Measurements from ENCODE around the gene MCM7. TPM values are rescaled to one million over a fixed set of nuclear protein-coding genes. Genes with fewer than 3 reads are reported as not detected.

Gene MCM7
- total and polyA plus RNA-seq, 2 of the 13 experiments (the other 11 are each of a cell fraction or from before 2014, with no cell fraction given) = 84.5 to 214 TPM

DNA sequence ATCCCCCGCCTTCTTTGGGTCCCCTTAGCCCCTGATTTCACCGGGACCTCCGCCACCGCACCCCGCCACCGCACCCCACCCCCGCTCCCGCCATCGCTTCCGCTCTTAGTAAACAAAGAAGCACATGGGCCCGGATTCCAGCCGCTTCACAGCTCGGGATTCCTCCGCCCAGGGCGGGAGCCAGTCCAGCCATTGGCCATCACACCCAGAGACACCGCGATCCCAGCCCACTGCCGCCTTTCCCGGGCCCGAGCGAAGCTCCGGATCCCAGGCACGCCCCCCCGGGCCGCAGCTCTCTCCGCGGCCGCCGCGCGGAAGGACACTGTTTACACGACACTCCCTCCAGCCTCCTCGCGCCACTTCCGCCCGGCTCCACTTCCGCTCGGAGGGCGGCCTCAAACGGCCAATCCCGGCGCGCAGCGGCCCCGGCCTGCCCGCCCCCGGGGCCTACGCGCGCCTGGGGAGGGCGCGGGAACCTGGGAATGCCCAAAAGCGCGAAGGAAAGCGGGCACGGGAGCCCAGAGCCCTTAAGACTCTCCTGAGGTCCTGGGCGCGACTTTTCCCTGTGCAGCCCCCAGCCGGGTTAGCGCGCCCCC is 679 bp downstream of the MCM7 start (continued):
- TF ChIP-seq, protein P1, sequence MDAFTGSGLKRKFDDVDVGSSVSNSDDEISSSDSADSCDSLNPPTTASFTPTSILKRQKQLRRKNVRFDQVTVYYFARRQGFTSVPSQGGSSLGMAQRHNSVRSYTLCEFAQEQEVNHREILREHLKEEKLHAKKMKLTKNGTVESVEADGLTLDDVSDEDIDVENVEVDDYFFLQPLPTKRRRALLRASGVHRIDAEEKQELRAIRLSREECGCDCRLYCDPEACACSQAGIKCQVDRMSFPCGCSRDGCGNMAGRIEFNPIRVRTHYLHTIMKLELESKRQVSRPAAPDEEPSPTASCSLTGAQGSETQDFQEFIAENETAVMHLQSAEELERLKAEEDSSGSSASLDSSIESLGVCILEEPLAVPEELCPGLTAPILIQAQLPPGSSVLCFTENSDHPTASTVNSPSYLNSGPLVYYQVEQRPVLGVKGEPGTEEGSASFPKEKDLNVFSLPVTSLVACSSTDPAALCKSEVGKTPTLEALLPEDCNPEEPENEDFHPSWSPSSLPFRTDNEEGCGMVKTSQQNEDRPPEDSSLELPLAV (CRISPR knock-in tag; conservative IDR thresholded peaks at IDR 0.05; ENCODE audit: low read depth) = no peak
- TF ChIP-seq ZSCAN25 (CRISPR knock-in tag; IDR thresholded peaks at IDR 0.05) (peak; percentile 45; the same call in 1 of the 2 replicates), ZHX1 (CRISPR knock-in tag; IDR thresholded peaks at IDR 0.05; ENCODE audit: low read depth) (no peak), STAT6 (CRISPR knock-in tag; IDR thresholded peaks at IDR 0.05; ENCODE audit: borderline replicate concordance) (0 out of 2 replicates have a peak, but pooled peaks have one; percentile 17), HNF4A (CRISPR knock-in tag; IDR thresholded peaks at IDR 0.05) (no peak), AGO2 (optimal IDR thresholded peaks at IDR 0.05; ENCODE audit: low read depth, low read length) (no peak), SP1 (IDR thresholded peaks at IDR 0.05) (no peak), SP1 (CRISPR knock-in tag; IDR thresholded peaks at IDR 0.05) (peak; percentile 79), ZZZ3 (CRISPR knock-in tag; IDR thresholded peaks at IDR 0.05; ENCODE audit: borderline replicate concordance) (peak; percentile 87; the same call in 1 of the 2 replicates), WIZ (CRISPR knock-in tag; IDR thresholded peaks at IDR 0.05) (0 out of 2 replicates have a peak, but pooled peaks have one; percentile 60), ELF1 (CRISPR knock-in tag; IDR thresholded peaks at IDR 0.05) (peak; percentile 83), ZMAT5 (CRISPR knock-in tag; IDR thresholded peaks at IDR 0.05; ENCODE audit: borderline replicate concordance, low read depth) (no peak), ZNF263 (CRISPR knock-in tag; IDR thresholded peaks at IDR 0.05) (no peak), PITX1 (CRISPR knock-in tag; IDR thresholded peaks at IDR 0.05) (peak; percentile 73; the same call in 1 of the 2 replicates), SOX5 (CRISPR knock-in tag; IDR thresholded peaks at IDR 0.05; ENCODE audit: borderline replicate concordance) (peak; percentile 47; the same call in 1 of the 2 replicates)
- TF ChIP-seq, protein P2, sequence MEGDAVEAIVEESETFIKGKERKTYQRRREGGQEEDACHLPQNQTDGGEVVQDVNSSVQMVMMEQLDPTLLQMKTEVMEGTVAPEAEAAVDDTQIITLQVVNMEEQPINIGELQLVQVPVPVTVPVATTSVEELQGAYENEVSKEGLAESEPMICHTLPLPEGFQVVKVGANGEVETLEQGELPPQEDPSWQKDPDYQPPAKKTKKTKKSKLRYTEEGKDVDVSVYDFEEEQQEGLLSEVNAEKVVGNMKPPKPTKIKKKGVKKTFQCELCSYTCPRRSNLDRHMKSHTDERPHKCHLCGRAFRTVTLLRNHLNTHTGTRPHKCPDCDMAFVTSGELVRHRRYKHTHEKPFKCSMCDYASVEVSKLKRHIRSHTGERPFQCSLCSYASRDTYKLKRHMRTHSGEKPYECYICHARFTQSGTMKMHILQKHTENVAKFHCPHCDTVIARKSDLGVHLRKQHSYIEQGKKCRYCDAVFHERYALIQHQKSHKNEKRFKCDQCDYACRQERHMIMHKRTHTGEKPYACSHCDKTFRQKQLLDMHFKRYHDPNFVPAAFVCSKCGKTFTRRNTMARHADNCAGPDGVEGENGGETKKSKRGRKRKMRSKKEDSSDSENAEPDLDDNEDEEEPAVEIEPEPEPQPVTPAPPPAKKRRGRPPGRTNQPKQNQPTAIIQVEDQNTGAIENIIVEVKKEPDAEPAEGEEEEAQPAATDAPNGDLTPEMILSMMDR (CRISPR knock-in tag; IDR thresholded peaks at IDR 0.05) = no peak
- TF ChIP-seq, protein P3, sequence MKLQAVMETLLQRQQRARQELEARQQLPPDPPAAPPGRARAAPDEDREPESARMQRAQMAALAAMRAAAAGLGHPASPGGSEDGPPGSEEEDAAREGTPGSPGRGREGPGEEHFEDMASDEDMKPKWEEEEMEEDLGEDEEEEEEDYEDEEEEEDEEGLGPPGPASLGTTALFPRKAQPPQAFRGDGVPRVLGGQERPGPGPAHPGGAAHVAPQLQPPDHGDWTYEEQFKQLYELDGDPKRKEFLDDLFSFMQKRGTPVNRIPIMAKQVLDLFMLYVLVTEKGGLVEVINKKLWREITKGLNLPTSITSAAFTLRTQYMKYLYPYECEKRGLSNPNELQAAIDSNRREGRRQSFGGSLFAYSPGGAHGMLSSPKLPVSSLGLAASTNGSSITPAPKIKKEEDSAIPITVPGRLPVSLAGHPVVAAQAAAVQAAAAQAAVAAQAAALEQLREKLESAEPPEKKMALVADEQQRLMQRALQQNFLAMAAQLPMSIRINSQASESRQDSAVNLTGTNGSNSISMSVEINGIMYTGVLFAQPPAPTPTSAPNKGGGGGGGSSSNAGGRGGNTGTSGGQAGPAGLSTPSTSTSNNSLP (IDR thresholded peaks at IDR 0.05; ENCODE audit: low read depth, low read length) = 0 out of 2 replicates have a peak, but pooled peaks have one; percentile 17

All from HepG2 (cell line).